Activated CD4-positive, alpha-beta T cell treated with anti-CD3 and anti-CD28 coated beads, Interleukin-2, amount 50 U/mL, for 16 hours (primary cell): ENCODE measurements around the gene TNFSF13.
A peak's percentile ranks its signal among the peaks of the same experiment; 100 is the strongest.

Experiments used
- DNase-seq: peaks from one replicate; pipeline ENCODE4 v3.0.0-alpha.2; 2020

Gene TNFSF13

DNA sequence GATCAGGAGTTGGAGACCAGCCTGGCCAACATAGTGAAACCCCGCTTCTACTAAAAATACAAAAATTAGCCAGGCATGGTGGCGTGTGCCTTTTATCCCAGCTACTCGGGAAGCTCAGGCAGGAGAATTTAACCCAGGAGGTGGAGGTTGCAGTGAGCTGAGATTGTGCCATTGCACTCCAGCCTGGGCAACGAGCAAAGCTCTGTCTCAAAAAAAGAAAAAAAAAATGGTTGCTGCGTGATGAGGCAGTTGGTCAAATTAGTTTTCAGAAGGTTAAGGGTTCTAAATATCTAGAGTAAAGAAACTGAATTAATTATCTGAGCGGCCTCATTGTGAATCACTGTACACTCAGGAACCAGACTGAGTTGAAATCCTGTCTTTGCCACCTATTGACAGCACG lies 17.4 kb downstream of the TNFSF13 start:
- no peak for DNase-seq

DNA sequence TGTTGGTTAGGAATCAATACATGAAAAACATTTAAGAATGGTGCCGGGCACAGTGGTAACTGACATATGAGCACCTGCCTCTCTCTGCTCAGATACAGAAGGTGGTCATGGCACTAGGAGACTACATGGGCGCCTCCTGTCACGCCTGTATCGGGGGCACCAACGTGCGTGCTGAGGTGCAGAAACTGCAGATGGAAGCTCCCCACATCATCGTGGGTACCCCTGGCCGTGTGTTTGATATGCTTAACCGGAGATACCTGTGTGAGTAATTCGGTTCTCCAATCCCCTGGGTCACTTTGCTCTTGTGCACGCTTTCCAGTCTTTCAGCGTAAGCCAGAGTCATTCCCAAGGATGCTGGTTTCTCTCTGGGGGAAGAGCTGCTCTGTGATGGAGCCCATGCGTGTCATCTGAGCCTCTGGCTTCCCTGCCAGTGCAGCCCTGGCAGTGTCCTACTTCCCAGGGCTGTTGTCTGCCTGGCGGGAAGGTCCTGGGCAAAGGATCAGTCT lies 17.9 kb downstream of the TNFSF13 start:
- no peak for DNase-seq

DNA sequence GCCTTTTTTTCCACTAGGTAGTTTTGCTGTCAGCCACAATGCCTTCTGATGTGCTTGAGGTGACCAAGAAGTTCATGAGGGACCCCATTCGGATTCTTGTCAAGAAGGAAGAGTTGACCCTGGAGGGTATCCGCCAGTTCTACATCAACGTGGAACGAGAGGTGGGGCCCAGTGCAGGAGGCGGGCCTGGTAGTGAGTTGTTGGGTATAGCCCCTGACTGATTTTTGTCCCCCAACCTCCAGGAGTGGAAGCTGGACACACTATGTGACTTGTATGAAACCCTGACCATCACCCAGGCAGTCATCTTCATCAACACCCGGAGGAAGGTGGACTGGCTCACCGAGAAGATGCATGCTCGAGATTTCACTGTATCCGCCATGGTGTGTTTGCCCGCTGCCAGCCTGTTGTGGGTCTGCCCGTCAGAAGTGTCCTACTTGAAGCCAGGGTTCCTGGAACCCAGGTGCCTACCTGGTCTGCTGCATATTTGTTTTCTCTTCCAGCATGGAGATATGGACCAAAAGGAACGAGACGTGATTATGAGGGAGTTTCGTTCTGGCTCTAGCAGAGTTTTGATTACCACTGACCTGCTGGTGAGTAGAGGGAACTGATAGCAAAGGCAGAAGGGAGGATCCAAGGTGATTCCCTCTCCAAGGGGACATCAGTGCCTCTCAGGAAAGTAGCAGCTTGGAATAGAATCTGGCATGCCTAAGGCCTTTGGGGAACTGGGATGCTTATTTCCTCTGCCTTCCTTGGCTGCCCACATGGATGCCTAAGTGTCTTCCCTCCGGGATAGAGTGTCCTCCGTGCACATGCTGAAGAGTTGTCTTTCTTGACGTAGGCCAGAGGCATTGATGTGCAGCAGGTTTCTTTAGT lies 19.0 kb downstream of the TNFSF13 start:
- DNase-seq: no peak

DNA sequence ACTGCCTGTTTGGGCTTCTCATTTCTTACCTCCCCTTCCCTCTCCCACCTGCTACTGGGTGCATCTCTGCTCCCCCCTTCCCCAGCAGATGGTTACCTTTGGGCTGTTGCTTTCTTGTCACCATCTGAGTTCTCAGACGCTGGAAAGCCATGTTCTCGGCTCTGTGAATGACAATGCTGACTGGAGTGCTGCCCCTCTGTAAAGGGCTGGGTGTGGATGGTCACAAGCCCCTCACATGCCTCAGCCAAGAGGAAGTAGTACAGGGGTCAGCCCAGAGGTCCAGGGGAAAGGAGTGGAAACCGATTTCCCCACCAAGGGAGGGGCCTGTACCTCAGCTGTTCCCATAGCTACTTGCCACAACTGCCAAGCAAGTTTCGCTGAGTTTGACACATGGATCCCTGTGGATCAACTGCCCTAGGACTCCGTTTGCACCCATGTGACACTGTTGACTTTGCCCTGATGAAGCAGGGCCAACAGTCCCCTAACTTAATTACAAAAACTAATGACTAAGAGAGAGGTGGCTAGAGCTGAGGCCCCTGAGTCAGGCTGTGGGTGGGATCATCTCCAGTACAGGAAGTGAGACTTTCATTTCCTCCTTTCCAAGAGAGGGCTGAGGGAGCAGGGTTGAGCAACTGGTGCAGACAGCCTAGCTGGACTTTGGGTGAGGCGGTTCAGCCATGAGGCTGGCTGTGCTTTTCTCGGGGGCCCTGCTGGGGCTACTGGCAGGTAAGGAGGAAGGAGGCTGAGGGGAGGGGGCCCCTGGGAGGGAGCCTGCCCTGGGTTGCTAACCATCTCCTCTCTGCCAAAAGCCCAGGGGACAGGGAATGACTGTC lies 20.7 kb downstream of the TNFSF13 start, which contains the start of gene CD68:
Gene CD68, plus strand, starts transcription at position 638 of the 833 bp plus-strand sequence. Its CDS starts 40 bp downstream, at position 678.
- peak; percentile 90 for DNase-seq

DNA sequence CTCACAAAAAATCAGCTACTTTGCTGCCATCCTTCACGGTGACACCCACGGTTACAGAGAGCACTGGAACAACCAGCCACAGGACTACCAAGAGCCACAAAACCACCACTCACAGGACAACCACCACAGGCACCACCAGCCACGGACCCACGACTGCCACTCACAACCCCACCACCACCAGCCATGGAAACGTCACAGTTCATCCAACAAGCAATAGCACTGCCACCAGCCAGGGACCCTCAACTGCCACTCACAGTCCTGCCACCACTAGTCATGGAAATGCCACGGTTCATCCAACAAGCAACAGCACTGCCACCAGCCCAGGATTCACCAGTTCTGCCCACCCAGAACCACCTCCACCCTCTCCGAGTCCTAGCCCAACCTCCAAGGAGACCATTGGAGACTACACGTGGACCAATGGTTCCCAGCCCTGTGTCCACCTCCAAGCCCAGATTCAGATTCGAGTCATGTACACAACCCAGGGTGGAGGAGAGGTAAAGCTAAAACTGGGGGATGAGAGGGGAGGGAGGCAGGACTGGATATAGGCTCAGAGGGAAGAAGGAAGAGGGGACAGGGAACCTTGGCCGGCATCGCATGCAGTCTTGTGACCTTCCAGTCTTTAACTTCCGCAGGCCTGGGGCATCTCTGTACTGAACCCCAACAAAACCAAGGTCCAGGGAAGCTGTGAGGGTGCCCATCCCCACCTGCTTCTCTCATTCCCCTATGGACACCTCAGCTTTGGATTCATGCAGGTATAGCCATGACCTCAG lies 21.5 kb downstream of the TNFSF13 start:
- no peak for DNase-seq

DNA sequence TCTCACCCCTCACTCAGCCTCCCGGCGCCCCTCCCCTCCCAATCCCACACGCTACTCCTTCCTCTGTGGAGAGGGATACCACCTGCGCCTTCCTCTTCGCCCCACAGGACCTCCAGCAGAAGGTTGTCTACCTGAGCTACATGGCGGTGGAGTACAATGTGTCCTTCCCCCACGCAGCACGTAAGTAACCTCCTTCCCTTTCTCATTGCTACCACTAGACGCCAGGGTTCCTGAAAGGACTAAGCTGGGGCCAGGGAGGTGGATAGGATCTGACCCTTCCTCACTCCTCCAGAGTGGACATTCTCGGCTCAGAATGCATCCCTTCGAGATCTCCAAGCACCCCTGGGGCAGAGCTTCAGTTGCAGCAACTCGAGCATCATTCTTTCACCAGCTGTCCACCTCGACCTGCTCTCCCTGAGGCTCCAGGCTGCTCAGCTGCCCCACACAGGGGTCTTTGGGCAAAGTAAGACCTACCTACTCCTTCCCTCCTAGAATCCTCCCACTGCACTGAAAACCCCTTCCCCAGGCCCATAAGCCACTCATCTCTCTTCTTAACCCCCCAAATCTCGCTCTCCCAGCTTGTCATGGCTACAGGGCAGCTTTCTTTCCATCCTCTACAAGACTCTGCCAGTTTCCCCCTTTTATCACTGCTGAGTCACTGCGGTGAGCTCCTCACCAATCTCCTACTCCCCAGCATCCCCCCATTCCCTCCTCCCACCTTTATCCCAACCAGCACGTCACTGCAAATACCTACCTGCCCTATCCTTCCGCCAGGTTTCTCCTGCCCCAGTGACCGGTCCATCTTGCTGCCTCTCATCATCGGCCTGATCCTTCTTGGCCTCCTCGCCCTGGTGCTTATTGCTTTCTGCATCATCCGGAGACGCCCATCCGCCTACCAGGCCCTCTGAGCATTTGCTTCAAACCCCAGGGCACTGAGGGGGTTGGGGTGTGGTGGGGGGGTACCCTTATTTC lies 22.3 kb downstream of the TNFSF13 start:
- DNase-seq: no peak

DNA sequence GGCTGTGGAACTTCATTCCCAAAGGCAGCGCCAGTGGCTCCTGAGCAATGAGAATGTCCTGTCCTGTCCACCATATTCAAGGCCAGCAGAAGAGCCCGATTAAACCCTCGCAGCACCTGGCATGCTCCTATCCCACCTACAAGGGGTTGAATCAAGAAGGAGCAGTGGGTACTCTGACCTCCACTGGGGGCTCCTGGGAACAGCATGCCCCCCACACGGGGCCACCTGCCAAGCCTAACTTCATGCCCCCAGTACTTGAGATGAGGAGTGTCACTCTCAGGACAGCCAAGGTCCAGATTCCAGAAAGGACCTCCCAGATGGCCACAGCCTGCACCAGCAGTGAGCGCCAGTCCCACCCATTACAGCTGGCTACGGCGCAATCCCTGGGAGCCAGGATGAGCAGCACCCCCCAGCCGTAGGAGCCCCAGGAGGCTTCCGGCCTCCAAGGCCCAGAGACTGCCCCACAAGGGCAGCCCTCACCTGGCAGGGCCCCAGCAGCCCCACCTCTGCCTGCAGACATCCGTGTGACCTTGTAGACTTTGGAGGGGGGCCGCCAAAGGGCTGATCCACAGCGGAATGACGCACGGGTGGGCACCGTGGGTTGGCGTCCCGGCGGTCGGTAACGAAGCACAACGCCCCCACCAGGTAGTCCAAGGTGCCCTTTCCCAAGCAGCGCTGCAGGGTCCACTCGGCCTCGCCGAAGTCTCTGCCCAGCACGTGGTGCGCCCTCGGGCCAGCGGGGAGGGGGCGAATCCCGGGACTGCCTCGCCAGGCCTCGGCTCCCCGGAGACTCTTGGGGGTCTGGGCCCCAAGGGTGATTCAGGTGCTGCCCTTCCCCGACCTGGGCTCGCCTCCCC lies 24.1 kb downstream of the TNFSF13 start:
- DNase-seq: no peak

DNA sequence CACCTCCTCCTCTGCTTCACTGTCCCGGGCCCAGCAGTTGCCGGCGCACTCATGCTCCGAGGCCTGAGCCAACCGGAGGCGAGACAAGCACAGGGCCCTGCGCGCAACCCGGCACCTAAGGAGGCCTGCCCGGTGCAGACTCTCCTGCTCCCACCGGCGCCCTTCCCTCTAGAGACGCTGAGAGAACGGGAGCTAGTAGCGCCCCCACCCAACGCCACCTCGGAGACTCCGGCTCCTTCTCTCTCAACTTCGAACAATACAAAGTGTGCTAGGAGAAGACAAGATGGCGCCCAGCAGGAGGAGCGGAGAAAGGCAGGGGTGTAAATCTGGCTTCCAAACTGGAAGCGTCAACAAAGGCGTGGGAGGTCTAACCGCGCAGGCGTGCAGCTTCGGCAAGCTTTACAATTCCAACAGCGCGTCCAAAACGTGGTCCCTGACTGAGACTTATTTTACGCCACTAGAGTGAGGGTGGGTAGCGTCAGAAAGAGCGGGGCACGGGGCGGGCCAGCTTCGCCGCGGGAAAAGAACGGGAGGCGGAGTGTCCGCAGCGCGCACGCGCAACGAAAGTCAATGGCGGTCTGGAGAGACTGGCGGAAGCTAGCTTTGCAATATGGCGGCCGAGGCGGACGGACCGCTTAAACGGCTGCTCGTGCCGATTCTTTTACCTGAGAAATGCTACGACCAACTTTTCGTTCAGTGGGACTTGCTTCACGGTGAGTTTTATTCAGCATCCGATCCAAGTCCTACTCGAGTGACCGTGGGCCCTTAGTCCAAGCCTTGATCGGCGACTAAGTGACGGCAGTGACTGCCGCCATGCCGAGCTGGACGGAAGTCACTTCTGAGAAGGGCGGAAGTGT lies 24.9 kb downstream of the TNFSF13 start, which contains the start of gene MPDU1:
Gene MPDU1, plus strand, starts transcription at position 600 of the 857 bp plus-strand sequence. Its CDS starts 11 bp downstream, at position 611.
- peak; percentile 97 for DNase-seq

DNA sequence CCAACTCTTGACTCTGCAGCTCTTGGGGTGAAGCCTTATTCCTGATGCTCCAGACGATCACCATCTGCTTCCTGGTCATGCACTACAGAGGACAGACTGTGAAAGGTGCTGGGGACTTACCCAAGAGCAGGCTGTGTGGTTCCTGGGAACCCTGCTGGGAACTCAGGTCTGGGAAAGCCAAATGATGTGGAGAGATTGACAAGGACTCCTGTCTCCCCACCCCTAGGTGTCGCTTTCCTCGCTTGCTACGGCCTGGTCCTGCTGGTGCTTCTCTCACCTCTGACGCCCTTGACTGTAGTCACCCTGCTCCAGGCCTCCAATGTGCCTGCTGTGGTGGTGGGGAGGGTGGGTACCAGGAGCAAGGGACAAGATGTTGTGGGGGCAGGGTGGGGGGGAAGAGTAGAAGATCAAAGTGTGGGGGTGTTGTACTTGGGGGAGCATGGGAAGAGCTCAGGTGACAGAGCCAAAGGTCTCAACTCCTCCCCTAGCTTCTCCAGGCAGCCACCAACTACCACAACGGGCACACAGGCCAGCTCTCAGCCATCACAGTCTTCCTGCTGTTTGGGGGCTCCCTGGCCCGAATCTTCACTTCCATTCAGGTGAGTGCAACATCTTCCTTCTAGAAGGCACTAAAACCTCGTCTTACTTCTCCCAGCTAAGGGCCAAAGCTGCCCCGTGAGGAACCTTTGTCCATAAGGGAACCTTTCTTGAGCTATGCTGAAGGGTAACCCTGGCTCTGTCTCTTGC lies 28.3 kb downstream of the TNFSF13 start:
- no peak for DNase-seq

DNA sequence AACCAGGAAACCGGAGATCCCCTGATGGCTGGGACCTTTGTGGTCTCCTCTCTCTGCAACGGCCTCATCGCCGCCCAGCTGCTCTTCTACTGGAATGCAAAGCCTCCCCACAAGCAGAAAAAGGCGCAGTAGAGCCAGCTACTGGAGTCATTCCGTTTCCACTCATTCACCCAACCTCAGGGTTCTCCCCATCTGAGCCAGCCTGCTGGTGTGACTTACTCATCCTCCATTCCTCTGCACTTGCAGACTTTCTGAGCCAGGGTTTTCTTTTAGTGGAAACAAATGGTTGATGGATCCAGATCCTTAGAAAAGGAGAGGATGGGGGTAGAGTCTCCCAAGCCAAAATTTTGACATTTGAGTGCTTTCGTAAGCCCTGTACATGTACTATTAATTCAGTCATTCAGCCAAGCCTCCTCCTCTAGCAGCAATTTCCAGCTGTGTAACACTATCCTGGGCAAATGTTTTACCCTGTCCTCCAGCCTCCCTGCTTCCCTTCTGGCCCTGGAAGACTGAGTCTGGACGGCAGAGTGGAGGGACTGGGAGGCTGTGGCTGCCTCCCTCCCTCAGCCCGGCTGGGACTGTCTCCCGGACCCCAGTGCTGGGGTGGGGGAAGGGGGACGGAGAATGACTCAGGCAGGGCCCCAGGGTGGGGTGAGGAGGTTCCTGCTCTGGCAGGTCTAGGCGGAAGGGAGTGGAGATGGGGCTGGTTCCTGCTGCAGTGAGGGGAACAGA lies 29.0 kb downstream of the TNFSF13 start:
- DNase-seq: no peak

DNA sequence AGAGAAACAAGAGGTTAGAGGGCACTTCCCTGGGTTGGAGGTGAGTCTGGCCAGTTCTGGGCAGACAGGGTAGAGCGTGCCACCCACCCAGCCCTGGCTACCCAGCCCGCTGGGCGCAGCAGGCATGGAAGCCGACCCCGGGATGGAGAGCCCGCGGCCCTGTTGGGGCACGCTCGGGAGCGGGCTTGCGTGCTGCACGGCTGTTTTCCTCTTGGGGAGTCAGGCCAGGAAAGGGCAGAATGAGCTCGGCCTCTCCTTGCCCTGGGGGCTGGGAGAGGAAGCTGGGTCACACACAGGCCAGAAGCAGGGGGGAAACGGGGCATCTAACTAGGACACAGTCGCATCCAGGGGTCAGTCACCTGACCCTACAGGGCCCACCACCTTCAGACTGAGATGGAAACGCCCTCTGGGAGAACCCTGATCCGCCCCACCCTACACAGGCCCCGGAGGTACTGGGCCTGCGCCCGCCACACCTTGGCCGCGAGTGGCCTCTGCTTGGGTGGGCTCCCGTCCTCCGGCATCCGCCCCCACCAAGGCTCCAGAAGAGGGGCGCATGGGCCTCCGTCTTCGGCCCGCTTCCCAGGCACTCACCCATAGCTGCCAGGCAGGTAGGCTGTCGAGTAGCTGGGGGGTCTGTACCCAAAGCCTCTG lies 30.1 kb downstream of the TNFSF13 start:
- DNase-seq: no peak

DNA sequence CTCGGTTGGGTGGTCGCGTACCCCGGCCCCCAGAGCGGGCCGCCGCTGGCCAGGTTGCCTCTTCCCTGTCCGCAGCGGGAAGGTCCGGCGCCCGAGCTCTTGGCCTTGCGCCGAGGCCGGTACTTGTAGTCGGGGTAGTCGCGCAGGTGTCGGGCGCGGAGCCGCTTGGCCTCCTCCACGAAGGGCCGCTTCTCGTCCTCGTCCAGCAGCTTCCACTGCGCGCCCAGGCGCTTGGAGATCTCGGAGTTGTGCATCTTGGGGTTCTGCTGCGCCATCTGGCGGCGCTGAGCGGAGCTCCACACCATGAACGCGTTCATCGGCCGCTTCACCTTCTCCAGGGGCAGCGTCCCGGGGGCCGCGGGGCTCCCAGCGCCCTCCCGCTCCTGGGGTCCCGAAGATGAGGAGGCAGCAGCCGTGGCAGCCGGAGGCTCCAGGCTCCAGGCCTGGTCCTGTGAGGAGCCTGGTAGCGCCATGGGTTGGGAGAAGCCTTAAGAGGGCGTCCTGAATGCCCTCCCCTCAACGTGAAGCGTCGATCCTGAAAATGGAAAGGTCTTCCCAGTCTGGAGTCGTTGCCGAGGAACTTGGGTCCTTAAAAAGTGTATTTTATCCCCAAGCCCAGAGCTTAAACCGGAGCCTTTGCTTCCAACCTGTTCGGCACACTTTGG lies 30.8 kb downstream of the TNFSF13 start:
- peak; percentile 68 for DNase-seq

DNA sequence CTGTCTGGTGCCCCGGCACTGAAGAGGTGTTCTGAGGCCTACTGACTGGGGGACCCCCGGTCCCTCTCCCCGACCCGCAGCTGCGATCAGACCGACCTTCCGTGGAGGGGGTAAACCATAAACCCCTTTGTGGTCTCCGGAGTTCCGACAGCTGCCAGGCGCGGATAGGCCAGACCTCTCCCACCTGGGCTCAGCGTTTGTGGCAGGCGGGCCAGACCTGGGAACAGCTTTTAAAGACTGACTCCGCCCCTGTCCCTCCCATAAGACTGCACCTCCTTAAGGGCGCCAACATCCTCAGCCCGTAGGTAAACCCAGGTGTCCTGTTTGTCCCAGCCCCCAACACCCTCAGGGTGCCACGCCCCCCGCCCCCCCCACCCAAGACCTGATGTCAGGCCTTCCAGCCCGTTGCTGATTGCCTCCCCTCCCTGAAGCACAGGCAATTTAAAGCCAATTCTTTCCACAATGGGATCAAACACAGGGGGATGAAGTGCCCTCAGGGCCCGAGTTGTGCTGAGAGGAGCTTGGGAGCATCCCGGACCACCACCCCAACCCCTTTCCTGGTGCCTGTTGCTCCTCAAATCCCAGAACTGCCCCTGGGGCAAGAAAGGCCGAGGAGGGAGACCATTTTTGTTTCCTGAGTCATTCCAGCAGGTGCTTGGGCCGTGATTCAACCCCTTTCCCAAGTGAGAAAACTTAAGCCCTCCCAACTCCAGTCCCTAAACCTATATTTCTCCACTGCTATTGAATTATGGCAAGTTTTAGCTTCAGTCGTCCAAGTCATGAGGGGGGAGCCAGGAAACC lies 31.5 kb downstream of the TNFSF13 start, which contains the start of gene SOX15:
Gene SOX15, minus strand, starts transcription at position 204 of the 801 bp plus-strand sequence. CDS start 418 bp downstream, outside the sequence.
- DNase-seq: no peak

DNA sequence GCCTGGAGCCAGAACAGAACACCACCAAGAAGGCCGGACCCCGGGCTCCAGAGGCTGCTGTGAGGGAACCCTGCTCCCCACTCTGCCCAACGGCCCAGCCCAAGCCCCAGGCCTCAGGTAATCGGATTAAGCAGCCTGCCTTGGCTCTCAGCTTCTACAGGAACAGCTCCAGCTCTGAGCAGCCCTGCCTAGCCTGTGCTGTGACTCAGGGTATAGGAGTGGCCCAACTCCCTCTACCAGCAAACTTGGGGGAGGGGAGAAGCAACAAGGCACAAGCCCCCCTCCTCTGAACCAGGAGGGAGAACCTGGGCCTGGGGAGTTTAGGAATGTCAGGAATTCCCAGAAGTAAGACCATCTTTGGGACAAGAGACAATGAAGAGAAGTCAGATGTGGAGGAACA lies 32.2 kb downstream of the TNFSF13 start:
- no peak for DNase-seq

DNA sequence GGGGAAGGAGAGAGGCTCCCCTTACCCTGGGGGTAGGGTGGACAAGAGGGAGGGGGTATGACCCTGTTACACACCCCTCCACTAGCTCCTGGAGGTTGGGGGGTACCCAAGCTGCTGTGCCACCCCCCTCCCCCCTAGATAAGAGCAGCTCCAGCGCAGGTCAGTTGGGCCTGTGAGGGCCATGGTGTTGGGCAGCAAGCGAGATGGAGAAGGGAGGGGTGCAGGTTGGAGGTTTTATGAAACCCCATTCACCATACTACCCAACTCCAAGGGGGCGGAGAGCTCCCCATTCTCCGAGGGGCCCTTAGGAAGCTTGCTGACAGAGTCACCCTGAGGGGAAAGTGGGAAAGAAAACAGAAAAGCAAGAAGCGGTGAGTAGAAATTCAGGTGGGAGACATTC lies 33.0 kb downstream of the TNFSF13 start:
- no peak for DNase-seq
